ENCODE results near the gene COX10.

COX10 gene

GRCh38 chr17:14119546-14119945 is 50.2 kb downstream of the COX10 start:
- TF ChIP-seq TAF1 (IDR thresholded peaks at IDR 0.05; ENCODE audit: borderline replicate concordance, insufficient read depth, low read length) (no peak), POLR2AphosphoS5 (IDR thresholded peaks at IDR 0.05; ENCODE audit: low read depth, low read length) (no peak)

- no peak for TF ChIP-seq REST (IDR thresholded peaks at IDR 0.05; ENCODE audit: insufficient read depth in 1 of 2, low read depth in 2 of 2, low read length in 2 of 2)
- TF ChIP-seq FOXP2 (optimal IDR thresholded peaks at IDR 0.05; ENCODE audit: borderline replicate concordance, extremely low read depth, extremely low read length, insufficient read depth), result no peak
- TF ChIP-seq TAF1 (IDR thresholded peaks at IDR 0.05; ENCODE audit: borderline replicate concordance, insufficient read depth, low read length), result no peak
- TF ChIP-seq POLR2AphosphoS5 (IDR thresholded peaks at IDR 0.05; ENCODE audit: low read depth, low read length), result no peak
- no peak for TF ChIP-seq SIN3A (IDR thresholded peaks at IDR 0.05; ENCODE audit: borderline replicate concordance, insufficient read depth, low read length)
These were observed 52.6 kb downstream of the COX10 start for GRCh38 chr17:14121952-14122351.

- no peak for TF ChIP-seq SIN3A (IDR thresholded peaks at IDR 0.05; ENCODE audit: borderline replicate concordance, insufficient read depth, low read length)
- no peak for TF ChIP-seq FOXP2 (optimal IDR thresholded peaks at IDR 0.05; ENCODE audit: borderline replicate concordance, extremely low read depth, extremely low read length, insufficient read depth)
- TF ChIP-seq REST (IDR thresholded peaks at IDR 0.05; ENCODE audit: insufficient read depth in 1 of 2, low read depth in 2 of 2, low read length in 2 of 2), result no peak
- TF ChIP-seq POLR2AphosphoS5 (IDR thresholded peaks at IDR 0.05; ENCODE audit: low read depth, low read length), result no peak
- no peak for TF ChIP-seq TAF1 (IDR thresholded peaks at IDR 0.05; ENCODE audit: borderline replicate concordance, insufficient read depth, low read length)
These were observed 54.4 kb downstream of the COX10 start for GRCh38 chr17:14123619-14124278.

GRCh38 chr17:14124854-14125253 is 55.5 kb downstream of the COX10 start:
- TF ChIP-seq TAF1 (IDR thresholded peaks at IDR 0.05; ENCODE audit: borderline replicate concordance, insufficient read depth, low read length), result no peak
- no peak for TF ChIP-seq POLR2AphosphoS5 (IDR thresholded peaks at IDR 0.05; ENCODE audit: low read depth, low read length)
- no peak for TF ChIP-seq FOXP2 (optimal IDR thresholded peaks at IDR 0.05; ENCODE audit: borderline replicate concordance, extremely low read depth, extremely low read length, insufficient read depth)

GRCh38 chr17:14125518-14126137 is 56.3 kb downstream of the COX10 start:
- TF ChIP-seq POLR2AphosphoS5 (IDR thresholded peaks at IDR 0.05; ENCODE audit: low read depth, low read length) (no peak), SIN3A (IDR thresholded peaks at IDR 0.05; ENCODE audit: borderline replicate concordance, insufficient read depth, low read length) (no peak), REST (IDR thresholded peaks at IDR 0.05; ENCODE audit: insufficient read depth in 1 of 2, low read depth in 2 of 2, low read length in 2 of 2) (no peak), FOXP2 (optimal IDR thresholded peaks at IDR 0.05; ENCODE audit: borderline replicate concordance, extremely low read depth, extremely low read length, insufficient read depth) (no peak), TAF1 (IDR thresholded peaks at IDR 0.05; ENCODE audit: borderline replicate concordance, insufficient read depth, low read length) (no peak)

- TF ChIP-seq FOXP2 (optimal IDR thresholded peaks at IDR 0.05; ENCODE audit: borderline replicate concordance, extremely low read depth, extremely low read length, insufficient read depth) (no peak), POLR2AphosphoS5 (IDR thresholded peaks at IDR 0.05; ENCODE audit: low read depth, low read length) (no peak), TAF1 (IDR thresholded peaks at IDR 0.05; ENCODE audit: borderline replicate concordance, insufficient read depth, low read length) (no peak), SIN3A (IDR thresholded peaks at IDR 0.05; ENCODE audit: borderline replicate concordance, insufficient read depth, low read length) (no peak), REST (IDR thresholded peaks at IDR 0.05; ENCODE audit: insufficient read depth in 1 of 2, low read depth in 2 of 2, low read length in 2 of 2) (no peak)
These were observed 63.8 kb downstream of the COX10 start for GRCh38 chr17:14133104-14133503.
